HG03378 (cell line): Measurements from ENCODE around the gene FOXD4L6.
"Not testable (repeated sequence)": the region's sequence is repeated elsewhere in the genome, so short reads cannot be mapped to it uniquely, and the experiment has no call there.

Experiments
- ATAC-seq: cut with Tn5 transposase; IDR thresholded peaks from one replicate; pipeline ENCODE4 v1.9.1; 2021; ENCODE audit warnings: mild to moderate bottlenecking, moderate library complexity; ENCODE audit not compliant: unreplicated experiment

Gene FOXD4L6

GRCh38 chr9:41128581-41128980 is at the start of gene FOXD4L6:
TSS of gene FOXD4L6 (minus strand) at chr9:41128681. CDS start at chr9:41128383, 298 bp downstream.
- not testable (repeated sequence) for ATAC-seq

GRCh38 chr9:41174994-41175393 is 46.5 kb upstream of the FOXD4L6 start:
- ATAC-seq, result not testable (repeated sequence)

- ATAC-seq, result not testable (repeated sequence)
Measured at GRCh38 chr9:41150116-41150515, 21.6 kb upstream of the FOXD4L6 start.

DNA sequence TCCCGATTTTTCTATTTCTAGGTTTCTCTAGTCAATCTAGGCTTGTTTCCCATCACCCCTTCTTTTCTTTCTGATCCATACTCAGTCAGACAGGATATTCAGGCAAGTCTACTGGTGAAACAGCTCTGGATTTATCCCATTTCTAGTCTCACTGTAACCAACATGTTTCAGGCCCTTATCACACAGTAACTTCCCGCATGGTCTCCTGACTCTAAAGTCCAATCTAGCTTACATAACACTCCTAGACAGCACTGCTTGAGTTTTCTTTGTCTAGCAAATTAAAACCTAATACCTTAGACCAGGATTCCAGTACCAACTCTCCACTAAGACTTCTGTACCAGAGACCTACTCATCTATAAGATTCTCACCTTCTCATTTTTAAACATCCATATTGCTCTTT is 13.4 kb upstream of the FOXD4L6 start:
- not testable (repeated sequence) for ATAC-seq

- not testable (repeated sequence) for ATAC-seq
Measured at GRCh38 chr9:41126746-41127446, 1.6 kb downstream of the FOXD4L6 start.

- not testable (repeated sequence) for ATAC-seq
Measured at GRCh38 chr9:41125936-41126335, 2.5 kb downstream of the FOXD4L6 start.

- ATAC-seq, result not testable (repeated sequence)
Measured at GRCh38 chr9:41125109-41125658, 3.3 kb downstream of the FOXD4L6 start.

GRCh38 chr9:41124250-41125108 is 4.0 kb downstream of the FOXD4L6 start:
- ATAC-seq, result not testable (repeated sequence)

DNA sequence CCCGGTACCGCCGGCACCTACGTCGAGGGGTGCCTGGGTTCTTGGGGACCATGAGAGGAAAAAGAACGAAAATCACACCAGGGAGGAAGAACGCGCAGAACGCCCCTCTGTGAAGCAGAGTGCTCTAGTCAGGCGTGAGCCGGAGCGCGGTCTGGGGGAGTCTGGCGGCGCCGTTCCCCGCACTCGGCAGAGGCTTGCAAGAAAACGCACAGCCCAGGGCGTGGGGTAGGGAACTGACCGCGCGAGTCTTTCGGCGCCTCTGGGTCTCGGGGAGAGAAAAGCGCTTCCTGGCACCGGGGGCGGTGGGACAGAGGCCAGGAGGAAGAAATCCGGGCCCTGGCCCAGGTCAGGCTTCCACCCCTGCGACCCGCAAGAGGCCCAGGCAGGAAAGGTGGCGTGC is 4.7 kb downstream of the FOXD4L6 start:
- ATAC-seq, result not testable (repeated sequence)

- ATAC-seq, result not testable (repeated sequence)
Measured at GRCh38 chr9:41123396-41123795, 5.1 kb downstream of the FOXD4L6 start.

GRCh38 chr9:41120696-41121095 is 7.8 kb downstream of the FOXD4L6 start:
- ATAC-seq, result not testable (repeated sequence)

DNA sequence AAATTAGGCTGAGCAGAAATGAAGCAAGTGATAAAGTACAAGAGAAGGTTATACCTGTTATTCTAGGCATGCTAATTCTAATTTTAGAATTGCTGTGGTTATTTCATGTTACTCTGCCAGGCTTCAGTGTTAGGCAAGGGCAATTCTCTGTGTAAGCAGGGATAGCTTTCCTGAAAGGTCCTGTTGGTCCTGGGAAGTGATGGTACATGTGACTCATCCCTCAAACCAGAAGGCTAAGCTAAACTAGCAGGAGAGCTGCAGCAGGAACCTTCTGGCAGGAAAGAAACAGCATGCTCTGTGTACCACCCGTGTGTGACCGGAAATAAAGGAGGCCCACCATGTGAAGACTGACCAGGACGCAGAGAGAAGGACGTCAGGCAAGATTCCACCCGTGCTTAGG is 8.8 kb downstream of the FOXD4L6 start:
- not testable (repeated sequence) for ATAC-seq

DNA sequence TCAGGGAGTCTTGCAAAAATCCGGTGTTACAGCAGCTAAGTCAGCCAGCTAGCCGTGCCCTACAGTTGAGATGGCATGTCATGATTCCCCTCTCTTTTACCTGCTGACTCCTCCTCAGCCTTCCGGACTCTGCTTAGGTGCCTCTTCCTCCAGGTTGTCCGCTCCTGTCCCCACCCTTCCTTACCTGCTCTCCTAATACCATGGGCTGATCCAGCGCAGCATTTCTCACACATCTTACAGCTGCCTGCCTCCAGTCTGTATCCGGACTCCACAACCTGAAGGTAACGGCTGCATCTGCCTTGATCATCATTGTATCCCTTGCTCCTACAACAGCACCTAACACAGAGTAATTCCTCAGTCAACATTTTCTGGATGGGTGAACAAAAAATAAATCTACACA is 9.2 kb downstream of the FOXD4L6 start:
- not testable (repeated sequence) for ATAC-seq

DNA sequence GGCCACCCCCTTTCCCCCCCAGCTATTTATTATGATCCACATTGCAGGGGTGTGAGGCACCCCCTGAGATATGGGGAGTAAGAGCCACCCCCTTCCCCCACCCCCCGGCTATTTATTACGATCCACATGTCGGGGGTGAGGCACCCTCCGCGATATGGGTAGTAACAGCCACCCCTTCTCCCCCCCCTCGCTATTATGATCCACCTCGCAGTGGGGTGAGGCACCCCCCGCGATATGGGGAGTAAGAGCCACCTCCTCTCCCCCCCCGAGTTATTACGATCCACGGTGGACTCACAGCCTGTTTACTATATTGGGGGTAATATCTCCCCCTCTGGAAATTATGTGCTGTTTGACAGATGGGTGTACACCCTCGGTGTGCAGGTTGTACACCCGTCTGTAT is 15.1 kb downstream of the FOXD4L6 start:
- not testable (repeated sequence) for ATAC-seq

DNA sequence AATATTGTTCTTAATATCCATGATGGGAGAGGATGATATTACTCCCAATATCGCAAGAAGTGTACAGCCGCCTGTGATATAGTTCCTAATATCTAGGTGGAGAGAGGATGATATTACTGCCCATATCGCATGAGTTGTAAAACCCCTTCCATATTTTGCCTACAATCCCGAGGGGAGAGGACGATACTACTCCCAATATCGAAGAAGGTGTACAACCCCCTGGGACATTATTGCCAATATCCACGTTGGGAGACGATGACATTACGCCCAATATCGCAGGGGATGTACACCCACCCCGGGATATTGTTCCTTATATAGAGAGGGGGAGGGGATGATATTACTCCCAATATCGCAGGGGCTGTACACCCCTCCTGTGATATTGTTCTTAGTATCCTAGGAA is 17.1 kb downstream of the FOXD4L6 start:
- ATAC-seq, result not testable (repeated sequence)

DNA sequence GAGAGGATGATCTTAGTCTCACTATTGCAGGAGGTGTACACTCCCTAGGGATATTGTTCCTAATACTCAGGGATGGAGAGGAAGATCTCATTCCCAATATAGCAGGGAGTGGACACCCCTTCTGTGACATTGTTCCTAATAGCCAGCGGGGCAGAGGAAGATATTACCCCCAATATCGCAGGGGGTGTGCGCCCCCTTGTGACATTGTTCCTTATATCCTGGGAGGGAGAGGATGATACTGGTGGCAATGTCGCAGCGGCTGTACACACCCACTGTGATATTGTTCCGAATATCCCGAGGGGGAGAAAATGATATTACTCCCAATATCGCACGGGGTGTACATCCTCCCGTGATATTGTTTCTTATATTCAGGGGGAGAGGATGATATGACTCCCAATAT is 17.6 kb downstream of the FOXD4L6 start:
- not testable (repeated sequence) for ATAC-seq

- ATAC-seq, result not testable (repeated sequence)
Measured at GRCh38 chr9:41109253-41109652, 19.2 kb downstream of the FOXD4L6 start.

DNA sequence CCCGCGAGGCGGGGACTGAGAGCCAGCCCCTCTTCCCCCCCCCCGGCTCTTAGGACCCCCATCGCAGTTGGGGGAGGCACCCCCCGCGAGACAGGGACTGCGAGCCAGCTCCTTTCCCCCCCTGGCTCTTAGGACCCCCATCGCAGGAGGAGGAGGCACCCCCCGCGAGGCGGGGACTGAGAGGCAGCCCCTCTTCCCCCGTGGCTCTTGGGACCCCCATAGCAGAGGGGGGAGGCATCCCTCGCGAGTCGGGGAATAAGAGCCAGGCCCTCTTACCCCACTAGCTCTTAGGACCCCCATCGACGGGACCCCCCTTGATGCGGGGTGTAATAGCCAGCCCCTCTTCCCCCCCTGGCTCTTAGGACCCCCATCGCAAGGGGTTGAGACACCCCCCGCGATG is 19.7 kb downstream of the FOXD4L6 start:
- not testable (repeated sequence) for ATAC-seq

DNA sequence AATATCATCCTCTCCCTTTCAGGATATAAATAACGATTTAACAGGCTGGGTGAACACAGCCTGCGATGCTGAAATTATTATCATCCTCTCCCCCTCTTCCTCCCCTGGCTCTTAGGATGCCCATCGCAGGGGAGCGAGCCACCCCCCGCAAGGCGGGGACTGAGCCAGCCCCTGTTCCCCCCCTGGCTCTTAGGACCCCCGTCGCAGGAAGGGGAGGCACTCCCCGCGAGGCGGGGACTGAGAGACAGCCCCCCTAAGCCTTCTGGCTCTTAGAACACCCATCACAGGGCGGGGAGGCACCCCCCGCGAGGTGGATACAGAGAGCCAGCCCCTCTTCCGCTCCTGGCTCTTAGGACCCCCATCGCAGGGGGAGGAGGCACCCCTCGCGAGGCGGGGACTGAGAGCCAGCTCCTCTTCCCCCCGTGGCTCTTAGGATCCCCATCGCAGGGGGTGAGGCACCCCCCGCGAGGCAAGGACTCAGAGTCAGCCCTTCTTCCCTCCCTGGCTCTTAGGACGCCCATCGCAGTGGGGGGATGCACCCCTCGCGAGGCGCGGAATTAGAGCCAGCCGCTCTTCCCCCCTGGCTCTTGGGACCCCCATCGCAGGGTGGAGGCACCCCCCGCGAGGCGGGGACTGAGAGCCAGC is 21.9 kb downstream of the FOXD4L6 start:
- ATAC-seq, result not testable (repeated sequence)

- ATAC-seq, result not testable (repeated sequence)
Measured at GRCh38 chr9:41105557-41106253, 22.8 kb downstream of the FOXD4L6 start.
